Cardiac muscle cell (in vitro differentiated cells and primary cell): ENCODE results near the gene CERS6. TPM values are rescaled to one million over a fixed set of nuclear protein-coding genes. Genes with fewer than 3 reads are reported as not detected.

Experiments used
- DNase-seq, 2 donors: peaks; one replicate each; pipeline versions ENCODE4 v3.0.0 to v3.0.0-alpha.2; 2010 to 2017; ENCODE audit warnings: low read depth in 1 of 2, low spot score in 1 of 2
- H3K27ac ChIP-seq: fragments of 200-600 bp; sonication (generic); 2 replicates; pipeline ENCODE4 v1.5.1; 2016
- H3K27me3 ChIP-seq: fragments of 200-600 bp; sonication (generic); 2 replicates; pipeline ENCODE4 v1.6.0; 2016; ENCODE audit warnings: control low read depth
- H3K36me3 ChIP-seq: fragments of 200-600 bp; sonication (generic); 2 replicates; pipeline ENCODE4 v1.5.1; 2016; ENCODE audit warnings: control low read depth
- H3K4me1 ChIP-seq: fragments of 200-600 bp; sonication (generic); 2 replicates; pipeline ENCODE4 v1.8.1; 2017; ENCODE audit warnings: low read depth, mild to moderate bottlenecking, mixed run types
- H3K4me3 ChIP-seq: fragments of 200-600 bp; sonication (generic); 2 replicates; pipeline ENCODE4 v1.5.1; 2016; ENCODE audit warnings: mild to moderate bottlenecking
- H3K9me3 ChIP-seq: fragments of 200-600 bp; sonication (generic); 2 replicates; pipeline ENCODE4 v1.5.1; 2017; ENCODE audit warnings: low read depth, mild to moderate bottlenecking, control low read depth
- CTCF ChIP-seq: IDR thresholded peaks from 2 replicates; pipeline ENCODE4 v1.5.1; 2012; ENCODE audit warnings: low read depth, mild to moderate bottlenecking, low read length
- polyA plus RNA-seq: library from polyadenylated mRNA; unstranded; fragments of >200 nt; fragmentation: Nextera tagmentation; extraction: Ambion mirVana; gene quantifications from 2 replicates; pipeline ENCODE4 v1.2.1, GENCODE V29; 2016
- total RNA-seq: library from RNA; depleted of rRNA; stranded (reverse); fragments of >200 nt; gene quantifications from 2 replicates; pipeline ENCODE4 v1.2.3, GENCODE V29; 2016

Gene CERS6
- total and polyA plus RNA-seq, 2 experiments from 2014 or later: 17.1 to 26.6 TPM

GRCh38 chr2:168454737-168455644, 1.1 kb upstream of the CERS6 start:
- TF ChIP-seq CTCF: no peak
- Histone ChIP-seq H3K36me3 (no peaks in the 10 kb centered on the region), H3K9me3 (no peaks in the 10 kb centered on the region), H3K4me1 (peaks cover 13% of the 10 kb centered on the region), H3K27ac (no peak overlapping the region), H3K4me3 (peak overlapping the region; percentile 82), H3K27me3 (no peaks in the 10 kb centered on the region)
- no peak for DNase-seq

- Histone ChIP-seq H3K4me1 (peaks cover 19% of the 10 kb centered on the region), H3K4me3 (peak overlapping the region; percentile 82), H3K27ac (peak overlapping the region; percentile 89), H3K9me3 (no peaks in the 10 kb centered on the region), H3K36me3 (no peaks in the 10 kb centered on the region), H3K27me3 (no peaks in the 10 kb centered on the region)
- DNase-seq: peak; percentile 39 to 75
- no peak for TF ChIP-seq CTCF
These were observed 583 bp downstream of the CERS6 start for GRCh38 chr2:168456521-168457189.

GRCh38 chr2:168457190-168457895, 1.3 kb downstream of the CERS6 start:
- Histone ChIP-seq H3K27me3 (no peaks in the 10 kb centered on the region), H3K4me3 (peak overlapping the region; percentile 82), H3K36me3 (no peaks in the 10 kb centered on the region), H3K27ac (peak overlapping the region; percentile 89), H3K4me1 (peaks cover 19% of the 10 kb centered on the region), H3K9me3 (no peaks in the 10 kb centered on the region)
- no peak for TF ChIP-seq CTCF
- no peak for DNase-seq

GRCh38 chr2:168458139-168458538, 2.1 kb downstream of the CERS6 start:
- H3K4me3 ChIP-seq: peak overlapping the region; percentile 82
- no peaks in the 10 kb centered on the region for H3K9me3 ChIP-seq
- peaks cover 19% of the 10 kb centered on the region for H3K4me1 ChIP-seq
- no peak for TF ChIP-seq CTCF
- H3K27me3 ChIP-seq: no peaks in the 10 kb centered on the region
- H3K36me3 ChIP-seq: no peaks in the 10 kb centered on the region
- DNase-seq: no peak
- no peak overlapping the region for H3K27ac ChIP-seq

- Histone ChIP-seq H3K36me3 (no peaks in the 10 kb centered on the region), H3K4me3 (no peak overlapping the region), H3K27me3 (no peaks in the 10 kb centered on the region), H3K9me3 (no peaks in the 10 kb centered on the region), H3K4me1 (peaks cover 19% of the 10 kb centered on the region), H3K27ac (no peak overlapping the region)
- DNase-seq: no peak
- no peak for TF ChIP-seq CTCF
These were observed 3.2 kb downstream of the CERS6 start for GRCh38 chr2:168459256-168459655.
